Fibroblast of lung (primary cell): ENCODE results near the gene THSD7B. TPM values are rescaled to one million over a fixed set of nuclear protein-coding genes. Genes with fewer than 3 reads are reported as not detected.

Source experiments
- DNase-seq, 2 donors: peaks; one replicate each; pipeline versions ENCODE4 v3.0.0 to v3.0.0-alpha.2; 2010; ENCODE audit warnings: low read depth in 2 of 2
- H2AFZ ChIP-seq: 2 replicates; pipeline ENCODE4 v1.5.1; 2012; ENCODE audit warnings: low read length, control low read depth, inconsistent platforms
- H3K27ac ChIP-seq: 2 replicates; pipeline ENCODE4 v1.5.1; 2011; ENCODE audit warnings: low read length, control low read depth; ENCODE audit not compliant: insufficient read depth
- H3K27me3 ChIP-seq: 2 replicates; pipeline ENCODE4 v1.5.1; 2011; ENCODE audit warnings: mild to moderate bottlenecking, low read length; ENCODE audit not compliant: control insufficient read depth, insufficient read depth
- H3K36me3 ChIP-seq: 2 replicates; pipeline ENCODE4 v1.5.1; 2011; ENCODE audit warnings: low read length; ENCODE audit not compliant: control insufficient read depth, insufficient read depth
- H3K4me1 ChIP-seq: 2 replicates; pipeline ENCODE4 v1.5.1; 2011; ENCODE audit warnings: low read length; ENCODE audit not compliant: control insufficient read depth, insufficient read depth; ENCODE audit errors: extremely low read depth
- H3K4me2 ChIP-seq: 2 replicates; pipeline ENCODE4 v1.5.1; 2011; ENCODE audit warnings: low read length, control low read depth; ENCODE audit not compliant: insufficient read depth; ENCODE audit errors: extremely low read depth
- H3K4me3 ChIP-seq, 4 experiments: fragments of 200-600 bp in 1 of 4; sonication (generic) in 1 of 4; replicated peaks in 1 of 4; 2 replicates each; pipeline ENCODE4 v1.5.1; 2011 to 2016; ENCODE audit warnings: low read length in 4 of 4, low read depth in 3 of 4, mild to moderate bottlenecking in 3 of 4, control low read depth in 2 of 4, inconsistent platforms in 1 of 4, mixed read lengths in 1 of 4; ENCODE audit not compliant: insufficient read depth in 1 of 4; ENCODE audit errors: control extremely low read depth in 1 of 4
- H3K79me2 ChIP-seq: 2 replicates; pipeline ENCODE4 v1.5.1; 2012; ENCODE audit warnings: mild to moderate bottlenecking, low read length, inconsistent platforms; ENCODE audit not compliant: control insufficient read depth, insufficient read depth
- H3K9ac ChIP-seq: 2 replicates; pipeline ENCODE4 v1.5.1; 2011; ENCODE audit warnings: mild to moderate bottlenecking, low read length, control low read depth; ENCODE audit not compliant: insufficient read depth
- H3K9me3 ChIP-seq: 2 replicates; pipeline ENCODE4 v1.5.1; 2012; ENCODE audit warnings: low read depth, low read length; ENCODE audit not compliant: control insufficient read depth, insufficient read depth
- H4K20me1 ChIP-seq: 2 replicates; pipeline ENCODE4 v1.5.1; 2011; ENCODE audit warnings: low read length; ENCODE audit not compliant: control insufficient read depth, insufficient read depth; ENCODE audit errors: extremely low read depth
- EZH2 ChIP-seq: IDR thresholded peaks from 2 replicates; pipeline ENCODE4 v1.5.1; 2012; ENCODE audit warnings: low read length, control low read depth, mild to moderate bottlenecking; ENCODE audit errors: missing control alignments
- polyA plus RNA-seq, 2 donors: library from polyadenylated mRNA; depleted of rRNA in 1 of 2; stranded (reverse) in 1 of 2; unstranded in 1 of 2; fragments of >200 nt; gene quantifications; 2 replicates each; pipeline ENCODE4 v1.2.1, GENCODE V29; 2011 to 2012; ENCODE audit warnings: missing spikeins in 1 of 2
- total RNA-seq: library from RNA; depleted of rRNA; stranded (reverse); fragments of >200 nt; gene quantifications from 2 replicates; pipeline ENCODE4 v1.2.1, GENCODE V29; 2014
- TF ChIP-seq, protein P1 (sequence below), 2 donors: IDR thresholded peaks in 1 of 2; conservative IDR thresholded peaks in 1 of 2; 1 replicate in 1 of 2; 2 replicates in 1 of 2; pipeline ENCODE4 v1.5.1; 2011 to 2012; ENCODE audit warnings: low read length in 2 of 2, control low read depth in 1 of 2, inconsistent platforms in 1 of 2, low read depth in 1 of 2, mild to moderate bottlenecking in 1 of 2

The THSD7B gene
- total and polyA plus RNA-seq, 2 donors (not counting 1 experiment from before 2014, with no cell fraction given) = under 0.01 TPM; not detected in 1

DNA sequence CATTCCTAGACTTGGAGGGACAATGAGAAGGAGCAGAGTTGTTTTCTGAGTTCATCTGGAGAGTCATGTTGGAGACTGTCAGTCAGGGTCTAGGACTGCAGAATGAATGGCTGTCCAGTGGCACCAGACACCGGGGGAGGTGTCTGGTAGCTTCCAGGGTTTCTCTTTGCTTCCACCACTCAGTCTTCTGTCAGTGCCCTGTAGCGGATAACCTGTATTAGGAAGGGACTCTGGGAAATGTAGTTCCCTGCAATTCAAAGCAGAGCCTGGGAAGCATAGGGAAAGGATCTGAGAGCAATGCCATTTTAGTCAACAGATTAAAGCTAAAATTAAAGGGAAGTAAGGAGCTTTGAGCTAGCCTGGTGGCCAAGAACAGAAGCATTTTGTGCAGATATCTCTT is 257.9 kb downstream of the THSD7B start:
- no peaks in the 10 kb centered on the region for H3K36me3 ChIP-seq
- TF ChIP-seq, protein P1, sequence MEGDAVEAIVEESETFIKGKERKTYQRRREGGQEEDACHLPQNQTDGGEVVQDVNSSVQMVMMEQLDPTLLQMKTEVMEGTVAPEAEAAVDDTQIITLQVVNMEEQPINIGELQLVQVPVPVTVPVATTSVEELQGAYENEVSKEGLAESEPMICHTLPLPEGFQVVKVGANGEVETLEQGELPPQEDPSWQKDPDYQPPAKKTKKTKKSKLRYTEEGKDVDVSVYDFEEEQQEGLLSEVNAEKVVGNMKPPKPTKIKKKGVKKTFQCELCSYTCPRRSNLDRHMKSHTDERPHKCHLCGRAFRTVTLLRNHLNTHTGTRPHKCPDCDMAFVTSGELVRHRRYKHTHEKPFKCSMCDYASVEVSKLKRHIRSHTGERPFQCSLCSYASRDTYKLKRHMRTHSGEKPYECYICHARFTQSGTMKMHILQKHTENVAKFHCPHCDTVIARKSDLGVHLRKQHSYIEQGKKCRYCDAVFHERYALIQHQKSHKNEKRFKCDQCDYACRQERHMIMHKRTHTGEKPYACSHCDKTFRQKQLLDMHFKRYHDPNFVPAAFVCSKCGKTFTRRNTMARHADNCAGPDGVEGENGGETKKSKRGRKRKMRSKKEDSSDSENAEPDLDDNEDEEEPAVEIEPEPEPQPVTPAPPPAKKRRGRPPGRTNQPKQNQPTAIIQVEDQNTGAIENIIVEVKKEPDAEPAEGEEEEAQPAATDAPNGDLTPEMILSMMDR (conservative IDR thresholded peaks at IDR 0.05 in 1 of 2, IDR thresholded peaks at IDR 0.05 in 1 of 2; ENCODE audit: low read depth in 1 of 2, low read length in 2 of 2) = no peak
- TF ChIP-seq EZH2 = no peak
- H3K9ac ChIP-seq = no peak overlapping the region

DNA sequence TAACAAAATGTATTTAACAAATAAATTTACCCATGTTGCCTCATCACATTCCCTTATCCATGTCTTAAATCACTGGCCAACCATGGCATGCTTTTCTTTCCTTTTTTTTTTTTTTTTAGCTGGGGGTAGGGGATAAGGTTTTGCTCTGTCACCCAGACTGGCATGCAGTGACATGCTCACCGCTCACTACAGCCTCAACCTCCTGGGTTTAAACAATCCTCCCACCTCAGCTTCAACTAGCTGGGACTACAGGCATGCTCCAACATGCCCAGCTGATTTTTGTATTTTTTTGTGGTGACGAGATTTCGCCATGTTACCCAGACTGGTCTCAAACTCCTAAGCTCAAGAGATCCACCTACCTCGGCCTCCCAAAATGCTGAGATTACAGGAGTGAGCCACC is 266.4 kb downstream of the THSD7B start:
- TF ChIP-seq, protein P1 (conservative IDR thresholded peaks at IDR 0.05 in 1 of 2, IDR thresholded peaks at IDR 0.05 in 1 of 2; ENCODE audit: low read depth in 1 of 2, low read length in 2 of 2) = no peak
- Histone ChIP-seq H3K9ac (no peak overlapping the region), H3K27ac (no peak overlapping the region), H3K36me3 (no peaks in the 10 kb centered on the region), H3K4me1 (no peaks in the 10 kb centered on the region), H2AFZ (no peak overlapping the region), H3K79me2 (no peaks in the 10 kb centered on the region), H4K20me1 (no peaks in the 10 kb centered on the region), H3K9me3 (no peaks in the 10 kb centered on the region), H3K4me3 (no peak overlapping the region), H3K4me2 (no peak overlapping the region), H3K27me3 (no peaks in the 10 kb centered on the region)
- DNase-seq = no peak

More for the DNA sequence above, 257.9 kb downstream of the THSD7B start:
- Histone ChIP-seq H3K27ac (no peak overlapping the region), H3K4me2 (no peak overlapping the region), H3K4me1 (no peaks in the 10 kb centered on the region), H4K20me1 (no peaks in the 10 kb centered on the region), H3K4me3 (no peak overlapping the region), H3K27me3 (no peaks in the 10 kb centered on the region), H2AFZ (no peak overlapping the region), H3K9me3 (no peaks in the 10 kb centered on the region), H3K79me2 (no peaks in the 10 kb centered on the region)
- DNase-seq = no peak

DNA sequence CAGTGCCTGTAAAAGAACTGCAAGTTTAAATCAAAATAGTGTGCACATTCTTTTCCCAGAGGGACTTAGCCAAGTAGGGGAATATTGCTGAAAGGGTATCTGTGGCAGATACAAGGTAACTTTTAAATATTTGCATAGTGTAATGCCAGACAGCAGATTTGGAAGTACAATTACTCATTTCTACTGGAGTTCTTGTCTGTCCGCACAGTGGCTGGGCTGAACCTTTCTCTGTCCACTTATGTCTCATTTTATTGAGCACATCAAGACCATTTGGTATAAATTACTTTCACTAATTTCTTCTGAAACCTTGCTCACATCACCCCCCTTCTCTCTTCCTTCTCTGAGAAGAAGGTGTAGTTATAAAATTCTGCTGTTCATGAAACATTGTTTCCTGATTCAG is 271.3 kb downstream of the THSD7B start:
- H3K9ac ChIP-seq = no peak overlapping the region
- no peaks in the 10 kb centered on the region for H3K4me1 ChIP-seq
- no peaks in the 10 kb centered on the region for H3K27me3 ChIP-seq
- no peaks in the 10 kb centered on the region for H3K9me3 ChIP-seq
- H3K4me2 ChIP-seq = no peak overlapping the region
- no peak for DNase-seq
- TF ChIP-seq EZH2 = no peak
- TF ChIP-seq, protein P1 (conservative IDR thresholded peaks at IDR 0.05 in 1 of 2, IDR thresholded peaks at IDR 0.05 in 1 of 2; ENCODE audit: low read depth in 1 of 2, low read length in 2 of 2) = no peak
- H2AFZ ChIP-seq = no peak overlapping the region
- no peak overlapping the region for H3K27ac ChIP-seq
- no peaks in the 10 kb centered on the region for H3K79me2 ChIP-seq
- H4K20me1 ChIP-seq = no peaks in the 10 kb centered on the region
- H3K36me3 ChIP-seq = no peaks in the 10 kb centered on the region
- H3K4me3 ChIP-seq = no peak overlapping the region
